Measurements from ENCODE around the gene LAMA4. TPM values are rescaled to one million over a fixed set of nuclear protein-coding genes. Genes with fewer than 3 reads are reported as not detected.

The LAMA4 gene
- total and polyA plus RNA-seq, 2 of the 13 experiments (the other 11 are each of a cell fraction or from before 2014, with no cell fraction given), result not detected

- no peak for TF ChIP-seq ZNF704 (CRISPR knock-in tag; IDR thresholded peaks at IDR 0.05; ENCODE audit: borderline replicate concordance)
- TF ChIP-seq CHD2 (IDR thresholded peaks at IDR 0.05; ENCODE audit: low read depth, low read length), result no peak
- TF ChIP-seq HOXD1 (CRISPR knock-in tag; IDR thresholded peaks at IDR 0.05), result no peak
- TF ChIP-seq KLF11 (CRISPR knock-in tag; IDR thresholded peaks at IDR 0.05), result no peak
- TF ChIP-seq ZNF646 (CRISPR knock-in tag; IDR thresholded peaks at IDR 0.05), result no peak
- no peak for TF ChIP-seq TOE1 (CRISPR knock-in tag; IDR thresholded peaks at IDR 0.05)
- no peak for TF ChIP-seq FOXM1 (CRISPR knock-in tag; IDR thresholded peaks at IDR 0.05)
- TF ChIP-seq TGIF2 (CRISPR knock-in tag; IDR thresholded peaks at IDR 0.05), result no peak
- no peak for TF ChIP-seq TEAD2 (CRISPR knock-in tag; IDR thresholded peaks at IDR 0.05)
- no peak for TF ChIP-seq RFXAP (CRISPR knock-in tag; IDR thresholded peaks at IDR 0.05; ENCODE audit: borderline replicate concordance)
- no peak for TF ChIP-seq ZNF672 (CRISPR knock-in tag; IDR thresholded peaks at IDR 0.05)
- TF ChIP-seq FOXA3 (CRISPR knock-in tag; IDR thresholded peaks at IDR 0.05), result no peak
- TF ChIP-seq SRY (CRISPR knock-in tag; IDR thresholded peaks at IDR 0.05), result no peak
- no peak for TF ChIP-seq KDM2A (CRISPR knock-in tag; IDR thresholded peaks at IDR 0.05; ENCODE audit: borderline replicate concordance, low read depth)
These were observed 32.1 kb downstream of the LAMA4 start (continued) for GRCh38 chr6:112221981-112222852.
